Ascending aorta (tissue), 2 donors: ENCODE data around the gene TGFBR1. TPM values are rescaled to one million over a fixed set of nuclear protein-coding genes. Genes with fewer than 3 reads are reported as not detected.

Experiments used
- DNase-seq, 2 donors: peaks; one replicate each; pipeline ENCODE4 v3.0.0-alpha.2; 2019; ENCODE audit warnings: low spot score in 2 of 2
- H3K27ac ChIP-seq, 2 donors: fragments of 200-600 bp; sonication (generic); one replicate each; pipeline ENCODE4 v1.5.1; 2016 to 2017; ENCODE audit warnings: mild to moderate bottlenecking in 1 of 2
- H3K27me3 ChIP-seq: fragments of 200-600 bp; sonication (generic); one replicate; pipeline ENCODE4 v1.5.1; 2017
- H3K36me3 ChIP-seq, 2 donors: fragments of 200-600 bp; sonication (generic); one replicate each; pipeline ENCODE4 v1.5.1; 2016
- H3K4me1 ChIP-seq, 2 donors: fragments of 200-600 bp; sonication (generic); one replicate each; pipeline ENCODE4 v1.5.1; 2016 to 2017; ENCODE audit warnings: mild to moderate bottlenecking in 1 of 2
- H3K4me3 ChIP-seq, 2 donors: fragments of 200-600 bp; sonication (generic); one replicate each; pipeline ENCODE4 v1.5.1; 2016 to 2017; ENCODE audit warnings: mild to moderate bottlenecking in 1 of 2
- H3K9me3 ChIP-seq, 2 donors: fragments of 200-600 bp; sonication (generic); one replicate each; pipeline ENCODE4 v1.5.1; 2016
- intact Hi-C: fragments of 100-400 bp; cut with DNase I; formaldehyde crosslinking; loops from one replicate; pipeline ENCODE4 v1.15.1; 2023
- total RNA-seq: library from RNA; depleted of rRNA; stranded (reverse); fragments of >200 nt; gene quantifications from one replicate; pipeline ENCODE4 v1.1.0, GENCODE V29; 2016
- TF ChIP-seq, protein P1 (sequence below), 3 experiments: fragments of 200-600 bp in 2 of 3; fragments of 450-650 bp in 1 of 3; sonication (generic) in 2 of 3; IDR thresholded peaks; one replicate each; pipeline ENCODE4 v1.5.1; 2016 to 2019; ENCODE audit warnings: antibody characterized with exemption in 3 of 3, mild to moderate bottlenecking in 1 of 3, moderate library complexity in 1 of 3

Gene TGFBR1
- total RNA-seq, 1 donor from 2014 or later, result 13.9 TPM

DNA sequence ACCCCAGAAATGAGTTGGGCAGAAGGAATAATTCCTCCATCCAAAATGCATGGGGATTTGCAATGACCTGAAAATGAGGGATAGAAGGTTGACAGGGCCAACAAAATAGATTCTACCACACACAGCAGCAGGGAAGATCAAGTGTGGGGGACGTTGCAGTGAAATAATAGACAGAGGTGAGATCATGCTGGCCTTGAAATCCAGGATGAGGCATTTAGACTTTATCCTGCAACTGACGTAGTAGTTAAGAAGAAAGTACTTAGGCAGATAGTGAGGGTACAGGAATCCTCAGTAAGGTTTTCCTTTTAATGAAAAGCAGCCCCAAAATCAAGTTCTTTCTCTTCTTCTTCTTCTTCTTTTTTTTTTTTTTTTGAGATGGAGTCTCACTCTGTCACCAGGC lies 31.6 kb upstream of the TGFBR1 start:
- DNase-seq, result no peak
- Histone ChIP-seq H3K9me3 (no peaks in the 10 kb centered on the region), H3K36me3 (no peaks in the 10 kb centered on the region), H3K4me3 (no peak overlapping the region), H3K27ac (no peak overlapping the region), H3K4me1 (peaks cover 3 to 6% of the 10 kb centered on the region in 2 donors), H3K27me3 (no peaks in the 10 kb centered on the region)
- TF ChIP-seq, protein P1, sequence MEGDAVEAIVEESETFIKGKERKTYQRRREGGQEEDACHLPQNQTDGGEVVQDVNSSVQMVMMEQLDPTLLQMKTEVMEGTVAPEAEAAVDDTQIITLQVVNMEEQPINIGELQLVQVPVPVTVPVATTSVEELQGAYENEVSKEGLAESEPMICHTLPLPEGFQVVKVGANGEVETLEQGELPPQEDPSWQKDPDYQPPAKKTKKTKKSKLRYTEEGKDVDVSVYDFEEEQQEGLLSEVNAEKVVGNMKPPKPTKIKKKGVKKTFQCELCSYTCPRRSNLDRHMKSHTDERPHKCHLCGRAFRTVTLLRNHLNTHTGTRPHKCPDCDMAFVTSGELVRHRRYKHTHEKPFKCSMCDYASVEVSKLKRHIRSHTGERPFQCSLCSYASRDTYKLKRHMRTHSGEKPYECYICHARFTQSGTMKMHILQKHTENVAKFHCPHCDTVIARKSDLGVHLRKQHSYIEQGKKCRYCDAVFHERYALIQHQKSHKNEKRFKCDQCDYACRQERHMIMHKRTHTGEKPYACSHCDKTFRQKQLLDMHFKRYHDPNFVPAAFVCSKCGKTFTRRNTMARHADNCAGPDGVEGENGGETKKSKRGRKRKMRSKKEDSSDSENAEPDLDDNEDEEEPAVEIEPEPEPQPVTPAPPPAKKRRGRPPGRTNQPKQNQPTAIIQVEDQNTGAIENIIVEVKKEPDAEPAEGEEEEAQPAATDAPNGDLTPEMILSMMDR (IDR thresholded peaks at IDR 0.05), result no peak
- intact Hi-C loops, result no loop called here

DNA sequence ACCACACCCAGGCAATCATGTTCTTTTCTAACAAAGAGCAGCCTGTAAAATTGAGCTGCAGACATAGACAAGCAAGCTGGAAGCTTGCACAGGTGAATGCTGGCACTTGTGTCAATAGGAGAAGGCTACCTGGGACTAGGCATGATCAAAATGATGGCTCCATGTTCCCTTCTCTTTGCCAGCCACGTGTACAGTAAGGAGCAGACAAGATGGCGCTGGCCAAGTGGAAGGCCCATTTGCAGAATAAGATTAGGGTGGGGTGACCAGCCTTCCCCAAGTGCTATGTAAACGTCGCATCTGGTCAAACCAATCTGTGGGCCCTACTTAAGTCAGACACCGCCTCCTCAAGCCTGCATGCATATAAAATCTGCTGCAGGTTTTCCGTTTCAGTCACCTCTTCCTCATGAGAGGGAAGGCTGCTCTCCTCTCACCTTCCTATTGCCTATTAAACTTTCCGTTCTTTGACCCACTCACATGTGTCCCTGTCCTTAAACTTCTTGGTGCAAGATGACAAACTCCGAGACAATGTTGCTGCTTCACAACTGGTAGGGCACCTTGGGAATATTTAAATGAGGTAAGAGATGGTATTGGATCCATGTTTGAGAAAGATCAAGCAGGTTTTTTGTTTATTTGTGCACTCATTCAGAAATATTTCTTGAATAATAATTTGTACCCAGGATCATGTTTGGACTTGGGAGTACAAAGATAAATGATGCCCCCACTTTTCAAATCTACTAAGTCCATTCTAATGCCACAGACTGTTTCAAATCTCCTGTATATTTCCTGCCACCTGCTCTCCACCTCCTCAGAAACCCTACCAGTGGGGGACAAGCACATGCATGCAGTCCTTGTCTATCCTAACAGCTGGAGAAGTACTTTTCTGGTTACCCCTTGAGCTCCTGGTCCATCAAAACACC lies 30.7 kb upstream of the TGFBR1 start:
- Histone ChIP-seq H3K27me3 (no peaks in the 10 kb centered on the region), H3K36me3 (no peaks in the 10 kb centered on the region), H3K27ac (no peak overlapping the region), H3K9me3 (no peaks in the 10 kb centered on the region), H3K4me3 (no peak overlapping the region), H3K4me1 (peaks cover 3 to 6% of the 10 kb centered on the region in 2 donors)
- TF ChIP-seq, protein P1 (IDR thresholded peaks at IDR 0.05), result no peak
- intact Hi-C loops, result no loop called here
- no peak for DNase-seq

DNA sequence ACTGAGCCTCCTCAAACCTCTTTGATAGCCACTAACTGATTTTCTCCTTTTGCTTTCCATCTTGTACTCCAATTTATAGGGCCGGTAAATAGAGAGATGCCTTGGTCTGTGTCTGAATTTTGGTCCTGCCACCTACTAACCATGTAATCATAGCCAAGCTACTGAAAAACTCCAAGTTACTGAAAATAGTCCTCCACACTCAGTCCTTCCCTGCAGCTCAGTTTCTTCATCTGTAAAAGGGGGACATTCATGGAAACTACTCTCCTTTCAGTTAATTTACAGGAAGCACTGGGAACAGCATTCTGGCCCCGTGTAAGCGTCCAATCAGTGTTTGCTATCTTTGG lies 30.0 kb upstream of the TGFBR1 start:
- Histone ChIP-seq H3K4me1 (peaks cover 3 to 6% of the 10 kb centered on the region in 2 donors), H3K4me3 (no peak overlapping the region), H3K27ac (peak overlapping the region in 1 of 2 donors; percentile 17), H3K9me3 (no peaks in the 10 kb centered on the region), H3K36me3 (no peaks in the 10 kb centered on the region), H3K27me3 (no peaks in the 10 kb centered on the region)
- intact Hi-C loops, result no loop called here
- no peak for DNase-seq
- TF ChIP-seq, protein P1 (IDR thresholded peaks at IDR 0.05), result no peak

DNA sequence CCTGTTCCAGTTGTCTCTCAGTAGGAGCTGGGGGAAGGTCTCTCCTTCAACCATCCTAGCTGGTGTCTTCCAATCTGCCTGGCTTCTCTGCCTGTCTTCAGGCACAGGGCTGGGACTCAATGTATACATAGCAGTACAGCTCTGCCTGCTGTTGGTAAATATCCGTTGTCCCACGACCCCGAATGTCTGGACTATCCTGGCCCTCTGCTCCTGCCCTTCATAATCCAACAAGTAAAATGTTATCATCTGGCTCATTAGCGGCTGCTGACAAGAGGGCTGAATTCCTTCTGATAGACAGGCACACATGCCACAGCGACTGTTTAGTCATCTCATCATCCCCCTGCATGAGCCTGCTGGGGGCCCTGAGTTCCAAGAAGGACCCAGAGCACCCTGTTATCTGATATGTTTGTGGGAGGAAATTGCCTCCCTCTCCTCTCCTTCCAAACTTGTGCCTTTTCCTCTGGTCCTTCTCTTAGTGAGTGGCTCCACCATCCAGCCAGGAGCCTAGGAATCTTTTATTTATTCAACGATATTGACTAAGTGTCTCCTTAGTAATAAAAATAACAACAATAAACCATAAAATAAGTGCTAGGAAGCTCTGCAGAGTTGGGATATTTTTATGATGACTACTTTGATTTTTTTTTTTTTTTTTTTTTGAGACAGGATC lies 29.5 kb upstream of the TGFBR1 start:
- TF ChIP-seq, protein P1 (IDR thresholded peaks at IDR 0.05), result no peak
- intact Hi-C loops, result no loop called here
- no peaks in the 10 kb centered on the region for H3K27me3 ChIP-seq
- no peak for DNase-seq
- no peak overlapping the region for H3K4me3 ChIP-seq
- peak overlapping the region in 1 of 2 donors; percentile 17 for H3K27ac ChIP-seq
- no peaks in the 10 kb centered on the region for H3K36me3 ChIP-seq
- peaks cover 3 to 5% of the 10 kb centered on the region in 2 donors for H3K4me1 ChIP-seq
- H3K9me3 ChIP-seq, result no peaks in the 10 kb centered on the region

DNA sequence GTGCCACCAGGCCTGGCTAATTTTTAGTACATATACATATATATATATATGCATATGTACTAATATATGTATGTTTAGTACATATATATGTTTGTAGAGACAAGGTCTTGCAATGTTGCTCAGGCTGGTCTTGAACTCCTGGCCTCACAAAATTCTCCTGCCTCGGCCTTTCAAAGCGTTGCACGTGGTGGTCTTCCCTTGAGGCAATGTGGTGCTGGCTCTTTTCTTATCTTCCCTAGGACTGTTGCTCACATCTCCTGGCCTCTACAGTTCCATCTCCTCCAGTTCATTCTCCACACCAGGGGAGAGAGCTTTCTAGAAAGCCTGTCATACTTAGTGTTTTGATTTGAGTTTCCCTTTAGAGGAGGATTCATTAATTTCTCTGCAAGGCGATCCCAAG lies 28.9 kb upstream of the TGFBR1 start:
- Histone ChIP-seq H3K36me3 (no peaks in the 10 kb centered on the region), H3K4me1 (peaks cover 0 to 3% of the 10 kb centered on the region in 2 donors), H3K27me3 (no peaks in the 10 kb centered on the region), H3K4me3 (no peak overlapping the region), H3K27ac (no peak overlapping the region), H3K9me3 (no peaks in the 10 kb centered on the region)
- DNase-seq, result no peak
- TF ChIP-seq, protein P1 (IDR thresholded peaks at IDR 0.05), result no peak
- intact Hi-C loops, result no loop called here
